SK-N-SH treated with all-trans-retinoic acid at 6 μM for 48 hours (cell line): ENCODE data around the gene RNF213.

ENCODE experiments used
- ATAC-seq: fragments of 200-7000 bp; cut with Tn5 transposase; 3 replicates; pipeline ENCODE4 v1.9.1; 2020; ENCODE audit warnings: mild to moderate bottlenecking, moderate library complexity
- ARNTL ChIP-seq: fragments of 450-650 bp; formaldehyde crosslinking; IDR thresholded peaks from 2 replicates; pipeline ENCODE4 v1.5.0; 2020; ENCODE audit warnings: low read depth, mild to moderate bottlenecking, moderate library complexity, borderline replicate concordance
- BACH2 ChIP-seq: fragments of 250-450 bp; sonication (Bioruptor Pico); IDR thresholded peaks from 2 replicates; pipeline ENCODE4 v1.9.0; 2021; ENCODE audit warnings: mild to moderate bottlenecking, borderline replicate concordance
- CREB5 ChIP-seq: fragments of 250-450 bp; sonication (Bioruptor Pico); IDR thresholded peaks from 2 replicates; pipeline ENCODE4 v1.5.1; 2020; ENCODE audit warnings: low read depth, mild to moderate bottlenecking, moderate library complexity
- CSDC2 ChIP-seq: fragments of 250-450 bp; sonication (Bioruptor Pico); IDR thresholded peaks from 2 replicates; pipeline ENCODE4 v1.5.0; 2020; ENCODE audit warnings: mild to moderate bottlenecking, moderate library complexity
- ESRRG ChIP-seq: fragments of 250-450 bp; sonication (Bioruptor Pico); IDR thresholded peaks from 2 replicates; pipeline ENCODE4 v1.6.1; 2021; ENCODE audit warnings: mild to moderate bottlenecking
- GLIS3 ChIP-seq: fragments of 250-450 bp; sonication (Bioruptor Pico); IDR thresholded peaks from 2 replicates; pipeline ENCODE4 v1.5.0; 2020; ENCODE audit warnings: mild to moderate bottlenecking, moderate library complexity
- ISL1 ChIP-seq: fragments of 250-450 bp; sonication (Bioruptor Pico); IDR thresholded peaks from 2 replicates; pipeline ENCODE4 v2.1.2; 2022; ENCODE audit warnings: mild to moderate bottlenecking, moderate library complexity
- OSR1 ChIP-seq: fragments of 250-450 bp; sonication (Bioruptor Pico); IDR thresholded peaks from 2 replicates; pipeline ENCODE4 v1.8.0; 2022; ENCODE audit warnings: moderate library complexity, mild to moderate bottlenecking, inconsistent platforms
- POU6F1 ChIP-seq: fragments of 250-450 bp; sonication (Bioruptor Pico); IDR thresholded peaks from 2 replicates; pipeline ENCODE4 v1.8.0; 2021; ENCODE audit warnings: low read depth, mild to moderate bottlenecking, moderate library complexity, borderline replicate concordance
- PPARA ChIP-seq: fragments of 250-450 bp; sonication (Bioruptor Pico); IDR thresholded peaks from 2 replicates; pipeline ENCODE4 v1.5.0; 2020; ENCODE audit warnings: mild to moderate bottlenecking, borderline replicate concordance
- RARB ChIP-seq: fragments of 250-450 bp; sonication (Bioruptor Pico); IDR thresholded peaks from 2 replicates; pipeline ENCODE4 v1.8.0; 2021; ENCODE audit warnings: mild to moderate bottlenecking, moderate library complexity
- SNAI2 ChIP-seq: fragments of 250-450 bp; sonication (Bioruptor Pico); IDR thresholded peaks from 2 replicates; pipeline ENCODE4 v1.5.0; 2020; ENCODE audit warnings: mild to moderate bottlenecking, moderate library complexity
- TCF4 ChIP-seq: fragments of 250-450 bp; sonication (Bioruptor Pico); IDR thresholded peaks from 2 replicates; pipeline ENCODE4 v1.8.0; 2021; ENCODE audit warnings: mild to moderate bottlenecking, moderate library complexity, borderline replicate concordance
- TOX ChIP-seq: fragments of 250-450 bp; sonication (Bioruptor Pico); IDR thresholded peaks from 2 replicates; pipeline ENCODE4 v1.8.0; 2021; ENCODE audit warnings: mild to moderate bottlenecking, moderate library complexity, borderline replicate concordance
- TSHZ2 ChIP-seq: fragments of 250-450 bp; sonication (Bioruptor Pico); IDR thresholded peaks from 2 replicates; pipeline ENCODE4 v1.5.0; 2020; ENCODE audit warnings: mild to moderate bottlenecking, moderate library complexity
- ZC3H10 ChIP-seq: fragments of 250-450 bp; sonication (Bioruptor Pico); IDR thresholded peaks from 2 replicates; pipeline ENCODE4 v1.5.1; 2021; ENCODE audit warnings: mild to moderate bottlenecking, moderate library complexity
- ZFP3 ChIP-seq: fragments of 250-450 bp; sonication (Bioruptor Pico); IDR thresholded peaks from 2 replicates; pipeline ENCODE4 v1.5.0; 2020; ENCODE audit warnings: mild to moderate bottlenecking, moderate library complexity
- ZFP30 ChIP-seq: fragments of 450-650 bp; formaldehyde crosslinking; IDR thresholded peaks from 2 replicates; pipeline ENCODE4 v1.5.0; 2022; ENCODE audit warnings: mild to moderate bottlenecking, moderate library complexity
- ZNF70 ChIP-seq: fragments of 450-650 bp; formaldehyde crosslinking; IDR thresholded peaks from 2 replicates; pipeline ENCODE4 v1.5.0; 2020; ENCODE audit warnings: mild to moderate bottlenecking, moderate library complexity
- ZNF8 ChIP-seq: fragments of 450-650 bp; formaldehyde crosslinking; IDR thresholded peaks from 2 replicates; pipeline ENCODE4 v1.5.0; 2020; ENCODE audit warnings: mild to moderate bottlenecking, moderate library complexity
- TF ChIP-seq, protein P1 (sequence below): fragments of 250-450 bp; sonication (Bioruptor Pico); IDR thresholded peaks from 2 replicates; pipeline ENCODE4 v1.5.1; 2021; ENCODE audit warnings: mild to moderate bottlenecking, moderate library complexity
- TF ChIP-seq, protein P2 (sequence below): fragments of 250-450 bp; sonication (Bioruptor Pico); IDR thresholded peaks from 2 replicates; pipeline ENCODE4 v1.8.0; 2020; ENCODE audit warnings: mild to moderate bottlenecking, moderate library complexity, borderline replicate concordance

RNF213 gene

GRCh38 chr17:80441133-80441578, 180.5 kb downstream of the RNF213 start:
- peak; percentile 71 for ATAC-seq
- no peak for TF ChIP-seq TSHZ2 (CRISPR knock-in tag)
- TF ChIP-seq ZC3H10 (CRISPR knock-in tag): no peak

DNA sequence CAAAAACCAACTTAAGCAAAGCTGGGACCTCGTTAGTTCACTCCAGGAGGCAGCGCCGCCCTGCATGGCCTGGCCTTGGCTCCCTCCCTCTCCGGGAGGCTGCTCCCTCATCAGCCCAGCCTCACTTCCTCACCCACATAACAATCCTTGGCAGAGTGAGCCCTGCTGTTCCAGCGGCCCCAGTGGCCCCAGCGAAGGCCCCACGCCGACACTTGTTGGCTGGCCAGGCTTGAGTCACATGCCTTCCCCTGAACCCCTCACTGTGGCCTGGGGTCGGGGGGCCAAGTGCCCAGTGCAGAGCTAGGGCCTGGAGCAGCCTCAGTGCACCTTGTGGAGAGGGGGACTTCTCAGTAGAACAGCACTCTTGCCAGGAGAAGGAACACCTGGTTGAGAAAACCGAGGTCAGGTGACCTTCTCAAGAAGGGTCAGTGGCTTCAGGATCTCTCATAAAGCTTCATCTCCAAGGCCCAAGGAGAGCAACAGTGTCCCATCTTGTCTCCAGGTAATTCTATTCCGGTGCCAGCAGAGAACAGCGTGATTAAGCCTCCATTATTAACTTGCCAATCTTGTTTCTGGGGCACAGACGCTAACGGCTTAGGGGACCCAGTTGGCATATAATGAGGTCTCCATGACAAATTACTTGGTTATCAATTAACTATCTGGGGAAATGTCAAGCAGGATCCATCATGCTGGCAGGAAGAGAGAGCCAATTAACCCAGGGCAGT, 181.1 kb downstream of the RNF213 start:
- ATAC-seq: no peak
- TF ChIP-seq SNAI2 (CRISPR knock-in tag): no peak
- TF ChIP-seq, protein P1, sequence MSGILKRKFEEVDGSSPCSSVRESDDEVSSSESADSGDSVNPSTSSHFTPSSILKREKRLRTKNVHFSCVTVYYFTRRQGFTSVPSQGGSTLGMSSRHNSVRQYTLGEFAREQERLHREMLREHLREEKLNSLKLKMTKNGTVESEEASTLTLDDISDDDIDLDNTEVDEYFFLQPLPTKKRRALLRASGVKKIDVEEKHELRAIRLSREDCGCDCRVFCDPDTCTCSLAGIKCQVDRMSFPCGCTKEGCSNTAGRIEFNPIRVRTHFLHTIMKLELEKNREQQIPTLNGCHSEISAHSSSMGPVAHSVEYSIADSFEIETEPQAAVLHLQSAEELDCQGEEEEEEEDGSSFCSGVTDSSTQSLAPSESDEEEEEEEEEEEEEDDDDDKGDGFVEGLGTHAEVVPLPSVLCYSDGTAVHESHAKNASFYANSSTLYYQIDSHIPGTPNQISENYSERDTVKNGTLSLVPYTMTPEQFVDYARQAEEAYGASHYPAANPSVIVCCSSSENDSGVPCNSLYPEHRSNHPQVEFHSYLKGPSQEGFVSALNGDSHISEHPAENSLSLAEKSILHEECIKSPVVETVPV (CRISPR knock-in tag): no peak
- TF ChIP-seq, protein P2, sequence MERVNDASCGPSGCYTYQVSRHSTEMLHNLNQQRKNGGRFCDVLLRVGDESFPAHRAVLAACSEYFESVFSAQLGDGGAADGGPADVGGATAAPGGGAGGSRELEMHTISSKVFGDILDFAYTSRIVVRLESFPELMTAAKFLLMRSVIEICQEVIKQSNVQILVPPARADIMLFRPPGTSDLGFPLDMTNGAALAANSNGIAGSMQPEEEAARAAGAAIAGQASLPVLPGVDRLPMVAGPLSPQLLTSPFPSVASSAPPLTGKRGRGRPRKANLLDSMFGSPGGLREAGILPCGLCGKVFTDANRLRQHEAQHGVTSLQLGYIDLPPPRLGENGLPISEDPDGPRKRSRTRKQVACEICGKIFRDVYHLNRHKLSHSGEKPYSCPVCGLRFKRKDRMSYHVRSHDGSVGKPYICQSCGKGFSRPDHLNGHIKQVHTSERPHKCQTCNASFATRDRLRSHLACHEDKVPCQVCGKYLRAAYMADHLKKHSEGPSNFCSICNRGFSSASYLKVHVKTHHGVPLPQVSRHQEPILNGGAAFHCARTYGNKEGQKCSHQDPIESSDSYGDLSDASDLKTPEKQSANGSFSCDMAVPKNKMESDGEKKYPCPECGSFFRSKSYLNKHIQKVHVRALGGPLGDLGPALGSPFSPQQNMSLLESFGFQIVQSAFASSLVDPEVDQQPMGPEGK (CRISPR knock-in tag): no peak
- TF ChIP-seq ZC3H10 (CRISPR knock-in tag): no peak
- no peak for TF ChIP-seq ISL1 (CRISPR knock-in tag)
- no peak for TF ChIP-seq PPARA
- no peak for TF ChIP-seq ARNTL (CRISPR knock-in tag)
- TF ChIP-seq CREB5 (CRISPR knock-in tag): no peak
- no peak for TF ChIP-seq ZNF8 (CRISPR knock-in tag)
- no peak for TF ChIP-seq CSDC2
- TF ChIP-seq TCF4: no peak
- no peak for TF ChIP-seq BACH2 (CRISPR knock-in tag)
- TF ChIP-seq POU6F1 (CRISPR knock-in tag): no peak
- no peak for TF ChIP-seq ESRRG (CRISPR knock-in tag)

- TF ChIP-seq TCF4: no peak
- TF ChIP-seq RARB (CRISPR knock-in tag): no peak
- no peak for TF ChIP-seq ISL1 (CRISPR knock-in tag)
- TF ChIP-seq GLIS3 (CRISPR knock-in tag): no peak
- TF ChIP-seq PPARA: no peak
- TF ChIP-seq ZNF70 (CRISPR knock-in tag): no peak
- no peak for TF ChIP-seq ZFP30
- TF ChIP-seq, protein P2 (CRISPR knock-in tag): no peak
- TF ChIP-seq CREB5 (CRISPR knock-in tag): no peak
- no peak for TF ChIP-seq ZFP3
- no peak for TF ChIP-seq CSDC2
- no peak for TF ChIP-seq OSR1 (CRISPR knock-in tag)
- no peak for TF ChIP-seq SNAI2 (CRISPR knock-in tag)
- TF ChIP-seq ARNTL (CRISPR knock-in tag): no peak
- TF ChIP-seq POU6F1 (CRISPR knock-in tag): no peak
- no peak for TF ChIP-seq BACH2 (CRISPR knock-in tag)
- no peak for TF ChIP-seq TOX (CRISPR knock-in tag)
- ATAC-seq: no peak
Measured at GRCh38 chr17:80442323-80442659, 181.6 kb downstream of the RNF213 start.
